NCI-H1092 (cell line): ENCODE results near the gene B4GALNT3.

Source experiments
- DNase-seq: peaks from one replicate; lab custom pipeline; 2025; lab: John Stamatoyannopoulos, UW

The B4GALNT3 gene

DNA sequence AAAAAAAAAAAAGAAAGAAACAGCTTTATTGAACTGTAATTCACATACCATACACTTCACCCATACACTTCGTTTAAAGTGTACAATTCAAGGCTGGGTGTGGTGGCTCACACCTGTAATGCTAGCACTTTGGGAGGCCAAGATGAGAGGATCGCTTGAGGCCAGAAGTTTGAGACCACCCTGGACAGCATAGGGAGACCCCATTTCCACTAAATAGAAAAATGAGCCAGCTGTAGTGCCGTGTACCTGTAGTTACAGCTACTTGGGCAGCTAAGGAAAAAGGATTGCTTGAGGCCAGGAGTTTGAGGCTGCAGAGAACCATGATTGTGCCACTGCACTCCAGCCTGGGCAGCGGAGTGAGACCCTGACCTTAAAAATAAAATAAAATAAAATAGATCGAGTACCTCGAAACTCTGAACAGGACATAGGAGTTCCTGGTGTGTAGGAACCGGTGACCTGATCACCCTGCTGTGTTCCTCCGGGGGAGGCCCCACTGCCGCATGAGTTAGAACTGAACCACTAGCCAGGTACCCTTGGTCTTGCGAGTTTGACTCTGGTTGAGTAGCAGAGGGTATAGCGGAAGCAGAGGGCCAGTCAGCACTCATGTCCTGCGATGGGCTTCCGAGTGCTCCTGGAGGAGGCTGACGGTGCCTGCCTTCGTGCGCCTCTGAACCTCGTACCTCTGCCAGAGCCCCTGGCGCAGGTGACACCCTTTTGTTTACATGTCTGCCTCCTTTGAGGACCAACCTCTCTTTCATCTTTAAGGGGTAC, 80.0 kb downstream of the B4GALNT3 start:
- no peak for DNase-seq

DNA sequence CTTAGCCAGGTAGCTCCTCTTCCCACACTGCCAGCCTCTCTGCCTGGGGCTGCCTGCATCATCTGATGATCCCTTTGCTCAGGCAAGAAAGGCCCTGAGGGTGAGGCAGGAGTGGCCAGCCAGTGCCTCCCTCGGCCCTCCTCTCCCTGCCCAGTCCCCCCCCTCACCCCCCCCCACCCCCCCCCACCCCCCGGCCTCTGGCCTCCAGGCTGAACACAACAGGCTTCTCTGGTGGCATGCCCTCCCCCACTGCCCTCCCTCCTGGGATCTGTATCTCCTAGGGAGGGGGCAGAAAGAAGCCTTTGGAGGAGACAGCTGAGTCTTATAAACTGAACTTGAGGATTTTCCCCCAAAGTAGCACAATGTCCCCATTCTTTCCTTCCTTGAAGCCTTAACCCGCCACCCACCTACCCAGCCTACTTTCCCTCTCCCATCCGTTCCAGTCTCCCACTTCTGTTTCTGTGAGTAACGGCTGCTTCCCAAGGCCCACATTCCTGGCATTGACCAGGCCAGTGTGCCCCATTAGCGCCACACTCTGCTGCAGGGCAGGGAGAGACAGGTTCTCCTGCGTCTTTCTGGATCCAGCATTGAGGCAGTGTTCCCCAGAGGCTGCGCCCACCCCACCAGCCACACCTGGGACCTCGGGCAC, 82.1 kb downstream of the B4GALNT3 start:
- DNase-seq, result no peak

DNA sequence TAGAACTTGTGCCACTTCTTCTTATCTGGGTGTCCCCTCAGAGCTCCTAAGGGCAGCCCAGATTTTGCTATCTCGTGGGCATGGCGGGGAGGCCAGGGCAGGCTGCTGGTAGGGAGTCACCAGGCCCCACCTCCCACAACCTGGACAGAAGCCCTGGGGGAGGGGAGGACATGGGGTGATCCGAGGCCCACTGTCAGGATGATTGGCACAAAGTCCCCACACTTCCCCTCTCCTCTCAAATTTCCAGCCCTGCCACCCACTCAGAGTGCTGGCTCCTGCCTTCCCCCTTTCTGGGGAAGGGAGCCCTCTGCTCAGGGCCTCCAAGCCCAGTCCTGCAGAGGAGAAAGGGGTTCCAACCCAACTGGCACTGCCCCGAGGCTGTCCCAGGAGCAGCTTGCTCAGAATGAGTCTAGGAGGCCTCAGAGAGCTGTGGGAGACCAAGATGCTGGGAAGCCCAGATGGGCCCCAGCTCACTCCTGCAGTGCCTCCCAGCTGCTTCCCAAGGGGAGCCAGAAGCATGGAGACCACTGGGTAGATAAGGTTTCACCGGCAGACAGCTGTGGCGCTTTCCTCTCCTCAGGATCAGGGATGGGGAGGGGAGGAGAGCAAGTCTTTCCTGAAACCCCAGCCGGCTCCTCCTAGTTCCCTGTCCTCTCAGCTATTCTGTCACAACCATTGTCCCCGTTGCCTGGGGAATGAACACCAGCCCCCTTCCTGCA, 82.8 kb downstream of the B4GALNT3 start:
- no peak for DNase-seq

DNA sequence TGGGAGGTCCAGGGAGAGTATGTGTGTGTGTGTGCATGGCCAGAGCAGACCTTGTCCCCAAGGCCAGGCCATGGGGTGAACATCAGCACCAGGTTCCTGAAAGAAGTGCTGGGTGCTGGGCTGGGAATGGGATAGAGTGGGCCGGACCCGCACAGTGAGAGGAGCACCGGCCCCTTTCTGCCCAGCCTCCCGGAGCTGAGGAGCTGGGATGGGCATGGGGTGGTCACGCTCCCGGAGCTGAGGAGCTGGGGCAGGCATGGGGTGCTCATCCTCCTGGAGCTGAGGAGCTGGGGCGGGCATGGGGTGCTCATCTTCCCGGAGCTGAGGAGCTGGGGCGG, 83.3 kb downstream of the B4GALNT3 start:
- DNase-seq, result no peak

DNA sequence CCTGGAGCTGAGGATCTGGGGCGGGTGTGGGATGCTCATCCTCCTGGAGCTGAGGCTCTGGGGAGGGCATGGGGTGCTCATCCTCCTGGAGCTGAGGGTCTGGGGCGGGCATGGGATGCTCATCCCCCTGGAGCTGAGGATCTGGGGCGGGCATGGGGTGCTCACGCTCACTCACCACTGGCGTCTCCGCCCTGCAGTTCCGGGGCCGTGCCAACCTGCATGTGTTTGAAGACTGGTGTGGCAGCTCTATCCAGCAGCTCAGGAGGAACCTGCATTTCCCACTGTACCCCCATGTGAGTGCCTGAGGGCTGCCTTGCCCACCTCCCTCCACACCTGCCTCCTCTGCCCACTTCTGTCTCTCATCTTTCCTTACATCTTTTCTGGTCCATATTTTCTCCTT, 84.4 kb downstream of the B4GALNT3 start:
- no peak for DNase-seq

DNA sequence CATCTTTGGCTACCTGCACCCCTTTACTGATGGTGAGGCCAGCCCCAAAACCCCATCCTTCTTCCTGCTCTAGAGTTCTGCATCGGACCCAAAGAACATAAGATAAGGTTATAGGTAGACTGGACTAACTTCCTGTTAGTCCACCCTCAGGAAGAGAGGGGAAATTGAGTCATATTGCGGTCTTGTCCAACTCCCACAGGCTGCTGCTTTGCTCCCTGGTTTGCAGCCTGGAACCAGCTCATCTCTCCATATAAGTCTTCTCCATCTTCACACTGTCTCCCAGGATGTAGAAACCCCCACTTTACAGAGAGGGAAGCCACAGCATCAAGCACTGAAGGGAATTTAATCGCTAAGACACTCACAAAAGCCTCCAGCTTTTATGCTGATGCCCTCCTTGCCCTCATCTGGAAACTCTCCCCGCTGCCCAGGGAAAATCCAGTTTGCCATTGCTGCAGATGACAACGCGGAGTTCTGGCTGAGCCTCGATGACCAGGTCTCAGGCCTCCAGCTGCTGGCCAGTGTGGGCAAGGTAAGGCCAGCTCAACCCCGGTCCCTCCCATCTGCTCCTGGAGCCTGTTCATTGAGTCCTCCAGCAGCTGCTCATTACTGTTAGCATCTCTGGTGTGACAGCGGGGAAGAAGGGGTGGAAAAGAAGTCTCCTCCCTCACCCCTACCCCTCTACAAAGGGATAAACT, 85.3 kb downstream of the B4GALNT3 start:
- DNase-seq, result no peak

DNA sequence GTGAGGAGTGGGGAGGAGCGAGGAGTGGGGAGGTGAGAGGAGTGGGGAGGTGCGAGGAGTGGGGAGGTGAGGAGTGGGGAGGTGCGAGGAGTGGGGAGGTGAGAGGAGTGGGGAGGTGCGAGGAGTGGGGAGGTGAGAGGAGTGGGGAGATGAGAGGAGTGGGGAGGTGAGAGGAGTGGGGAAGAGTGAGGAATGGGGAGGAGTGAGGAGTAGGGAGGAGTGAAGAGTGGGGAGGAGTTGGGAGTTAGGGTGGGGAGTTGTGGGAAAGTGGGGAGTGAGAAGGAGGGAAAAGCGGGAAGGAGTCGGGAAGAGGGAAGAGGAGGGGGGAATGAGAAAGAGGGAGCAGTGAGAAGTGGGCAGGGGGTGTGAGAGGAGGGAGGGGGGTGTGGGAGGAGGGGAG, 86.1 kb downstream of the B4GALNT3 start:
- DNase-seq, result no peak

DNA sequence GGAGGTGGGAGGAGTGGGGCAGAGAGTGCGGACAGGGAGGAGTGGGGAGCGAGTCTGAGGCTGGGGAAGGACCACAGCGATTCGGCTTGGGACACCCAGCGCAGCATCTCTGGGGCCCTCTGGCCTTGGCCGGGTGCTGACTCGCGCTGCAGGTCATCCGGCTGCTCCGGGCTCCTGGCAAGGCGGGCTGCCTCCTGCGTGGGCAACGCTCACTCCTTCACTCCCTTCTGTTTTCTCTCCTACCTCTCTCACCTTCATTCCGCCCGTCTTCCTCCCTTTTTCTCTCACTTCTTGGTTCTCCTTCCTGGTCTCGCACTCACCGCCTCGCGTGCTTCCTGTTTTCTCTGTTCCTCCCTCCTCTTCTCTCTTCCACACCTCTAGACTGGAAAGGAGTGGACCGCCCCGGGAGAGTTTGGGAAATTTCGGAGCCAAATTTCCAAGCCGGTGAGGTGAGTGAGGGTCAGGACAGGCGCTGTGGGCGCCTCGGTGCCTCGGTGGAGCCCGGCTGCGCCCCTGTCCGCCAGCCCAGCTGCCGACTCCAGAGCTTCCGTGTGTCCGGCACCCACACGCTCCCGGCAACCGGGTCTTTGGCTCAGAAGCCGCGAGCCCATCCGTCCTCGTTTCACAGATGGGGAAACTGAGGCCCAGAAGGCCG, 86.7 kb downstream of the B4GALNT3 start:
- DNase-seq, result no peak

DNA sequence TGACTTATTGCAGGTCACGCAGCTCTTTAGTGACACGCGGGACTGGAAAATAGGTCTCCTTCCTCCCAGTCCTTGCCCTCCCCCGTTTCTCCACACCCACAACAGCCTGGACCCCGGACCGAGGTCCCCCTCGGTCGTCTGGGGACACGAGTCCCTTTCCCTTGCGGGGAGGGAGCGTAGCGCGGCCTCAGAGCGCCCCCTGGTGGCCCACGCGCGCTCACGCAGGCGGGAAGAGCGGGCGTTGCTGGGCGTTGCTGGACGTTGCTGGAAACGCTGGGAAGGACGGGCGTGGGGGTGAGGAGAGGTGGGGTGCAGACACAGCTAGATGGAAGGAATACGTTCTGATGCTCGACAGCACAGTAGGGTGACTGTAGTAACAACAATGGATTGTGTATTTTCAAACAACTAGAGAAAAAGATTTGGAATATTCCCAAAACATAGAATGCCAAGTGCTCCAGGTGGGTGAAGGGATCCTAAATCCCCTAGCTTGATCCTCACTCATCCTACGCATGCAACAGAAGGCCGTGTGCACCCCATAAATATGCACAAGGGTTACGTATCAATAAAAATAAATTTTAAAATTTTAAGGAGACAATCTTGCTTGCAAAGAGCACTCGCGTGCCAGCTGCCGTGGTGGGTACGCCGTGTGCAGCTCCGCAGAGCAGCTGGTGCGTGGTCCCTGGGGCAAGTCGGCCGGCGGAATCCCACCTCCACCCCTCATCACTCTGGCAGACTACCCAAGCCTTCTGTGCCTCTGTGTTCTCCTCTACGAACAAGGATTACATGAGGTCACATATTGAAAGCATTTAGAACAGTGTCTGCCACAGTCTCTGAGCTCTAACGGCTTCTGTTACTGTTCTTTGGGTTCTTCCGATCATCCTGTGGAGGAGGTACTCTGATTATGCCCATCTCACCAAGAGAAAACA, 87.4 kb downstream of the B4GALNT3 start:
- DNase-seq, result peak; percentile 47

DNA sequence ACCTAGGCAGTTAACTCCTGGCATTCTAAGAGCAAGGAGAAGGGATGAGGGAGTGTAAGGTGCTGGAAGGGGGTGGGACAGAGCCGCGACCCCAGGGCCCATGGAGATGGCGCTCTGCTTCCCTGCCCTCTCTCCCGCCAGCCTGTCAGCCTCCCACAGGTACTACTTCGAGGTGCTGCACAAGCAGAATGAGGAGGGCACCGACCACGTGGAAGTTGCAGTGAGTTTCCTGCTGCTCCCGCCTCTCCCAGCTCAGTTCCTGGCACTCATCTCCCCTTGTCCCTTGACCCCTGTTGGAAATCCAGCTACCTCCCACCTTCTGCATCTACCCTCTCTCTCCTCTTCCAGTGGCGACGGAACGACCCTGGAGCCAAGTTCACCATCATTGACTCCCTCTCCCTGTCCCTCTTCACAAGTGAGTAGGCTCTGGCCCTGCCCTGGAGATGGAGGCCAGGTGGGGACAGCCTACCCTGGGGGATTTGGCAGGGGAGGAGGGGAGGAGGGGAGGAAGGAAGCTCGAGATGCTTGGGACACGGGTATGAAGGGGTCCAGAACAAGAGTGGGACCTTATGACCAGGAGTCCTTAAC, 88.2 kb downstream of the B4GALNT3 start:
- DNase-seq, result no peak

DNA sequence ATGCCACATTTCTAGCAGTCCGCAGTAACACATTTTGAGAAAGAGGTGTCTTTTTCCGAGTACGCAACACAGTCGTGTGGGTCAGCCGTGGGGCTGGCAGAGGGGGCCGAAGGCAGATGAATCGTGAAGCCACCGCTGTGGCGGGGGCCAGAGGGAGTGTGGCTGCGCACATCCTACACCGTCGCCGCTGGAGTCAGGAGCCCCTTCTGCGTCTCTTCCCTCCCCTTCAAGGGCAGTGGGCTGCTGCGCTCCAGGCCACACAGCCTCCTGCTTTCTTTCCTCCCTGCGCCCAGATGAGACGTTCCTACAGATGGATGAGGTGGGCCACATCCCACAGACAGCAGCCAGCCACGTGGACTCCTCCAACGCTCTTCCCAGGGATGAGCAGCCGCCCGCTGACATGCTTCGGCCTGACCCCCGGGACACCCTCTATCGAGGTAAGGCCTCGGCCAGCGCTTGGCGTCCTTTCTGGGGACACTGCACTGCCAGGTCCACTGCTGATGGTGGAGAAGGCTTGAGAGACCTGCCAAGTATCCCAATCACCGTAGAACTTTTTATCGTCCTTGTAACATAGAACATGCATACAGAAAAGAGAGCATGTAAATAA, 89.8 kb downstream of the B4GALNT3 start:
- no peak for DNase-seq

DNA sequence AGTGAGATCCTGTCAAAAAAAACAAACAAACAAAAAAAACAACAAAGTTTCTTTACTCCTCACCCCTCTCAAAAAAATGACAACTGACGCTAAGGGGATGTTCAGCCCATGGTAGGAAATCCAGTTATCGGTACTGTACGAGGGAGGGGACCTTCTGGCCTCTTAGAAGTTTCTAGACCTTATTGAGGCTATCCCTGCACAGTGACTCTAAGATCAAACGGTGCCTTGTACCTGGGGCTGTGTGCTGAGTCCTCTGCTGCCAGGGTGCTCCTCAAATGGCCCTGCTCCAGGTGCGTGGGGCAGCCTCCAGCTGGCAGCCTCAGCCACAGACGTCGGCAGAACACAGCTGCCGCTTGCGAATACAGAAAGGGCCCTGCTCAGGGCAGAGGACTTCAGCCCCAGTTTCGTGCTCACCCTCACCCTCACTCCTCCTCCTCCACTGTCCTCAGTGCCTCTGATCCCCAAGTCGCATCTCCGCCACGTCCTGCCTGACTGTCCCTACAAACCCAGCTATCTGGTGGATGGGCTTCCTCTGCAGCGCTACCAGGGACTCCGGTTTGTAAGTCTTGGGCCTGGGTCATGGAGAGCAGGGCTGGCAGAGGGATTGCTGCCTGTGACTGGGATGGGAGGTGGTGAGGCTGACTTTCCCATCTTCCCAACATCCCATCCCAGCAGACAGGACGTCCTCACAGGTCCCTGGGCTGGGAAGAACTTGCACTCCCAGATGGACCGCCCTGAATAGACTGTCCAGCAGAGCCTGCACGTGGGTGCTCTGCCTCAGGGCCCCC, 90.9 kb downstream of the B4GALNT3 start:
- DNase-seq, result no peak

DNA sequence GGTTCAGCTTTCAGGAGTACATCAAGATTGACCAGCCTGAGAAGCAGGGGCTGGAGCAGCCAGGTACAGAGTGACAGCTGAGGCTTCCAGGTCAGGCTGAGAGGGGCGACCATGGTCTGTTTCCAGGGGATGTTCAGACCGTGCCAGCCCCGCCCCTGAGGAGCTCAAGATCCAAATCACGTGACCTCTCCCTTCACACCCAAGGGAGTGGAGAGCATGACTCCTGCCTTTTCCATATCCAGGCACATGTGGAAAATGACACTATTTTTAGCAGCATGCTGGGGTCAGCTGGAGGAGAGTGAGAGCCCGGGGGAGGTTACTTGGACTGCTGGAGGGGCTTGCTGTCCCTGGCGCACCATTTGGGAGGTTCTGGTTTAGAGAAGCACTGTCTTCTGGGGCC, 92.7 kb downstream of the B4GALNT3 start:
- DNase-seq, result no peak

DNA sequence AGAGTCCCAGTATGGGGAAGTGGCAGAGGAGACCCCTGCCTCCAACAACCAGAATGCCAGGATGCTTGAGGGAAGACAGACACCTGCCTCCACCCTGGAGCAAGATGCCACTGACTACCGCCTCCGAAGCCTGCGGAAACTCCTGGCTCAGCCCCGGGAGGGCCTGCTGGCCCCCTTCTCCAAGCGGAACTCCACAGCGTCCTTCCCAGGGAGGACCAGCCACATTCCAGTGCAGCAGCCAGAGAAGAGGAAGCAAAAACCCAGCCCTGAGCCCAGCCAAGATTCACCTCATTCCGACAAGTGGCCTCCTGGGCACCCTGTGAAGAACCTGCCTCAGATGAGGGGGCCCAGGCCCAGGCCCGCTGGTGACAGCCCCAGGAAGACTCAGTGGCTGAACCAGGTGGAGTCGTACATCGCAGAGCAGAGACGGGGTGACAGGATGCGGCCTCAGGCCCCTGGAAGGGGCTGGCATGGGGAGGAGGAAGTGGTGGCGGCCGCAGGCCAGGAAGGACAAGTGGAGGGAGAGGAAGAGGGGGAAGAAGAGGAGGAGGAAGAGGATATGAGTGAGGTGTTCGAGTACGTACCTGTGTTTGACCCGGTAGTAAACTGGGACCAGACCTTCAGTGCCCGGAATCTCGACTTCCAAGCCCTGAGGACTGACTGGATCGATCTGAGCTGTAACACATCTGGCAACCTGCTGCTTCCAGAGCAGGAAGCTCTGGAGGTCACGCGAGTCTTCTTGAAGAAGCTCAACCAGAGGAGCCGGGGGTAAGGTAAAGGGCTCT, 93.7 kb downstream of the B4GALNT3 start:
- DNase-seq, result no peak

DNA sequence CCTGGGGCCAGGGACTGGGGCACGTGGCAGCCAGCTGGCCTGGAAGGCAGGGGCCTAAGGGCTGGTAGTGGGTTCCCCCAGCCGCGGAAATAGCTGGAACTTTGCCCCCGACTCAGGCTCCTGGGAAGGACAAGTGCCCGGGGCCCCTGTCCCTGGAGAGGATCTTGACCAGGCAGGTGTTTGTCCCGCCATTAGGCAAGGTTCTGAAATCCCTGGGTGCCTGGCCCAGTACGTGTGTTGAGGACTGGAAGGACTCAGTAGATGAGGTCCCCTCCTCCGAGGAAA, 94.2 kb downstream of the B4GALNT3 start:
- DNase-seq, result no peak

DNA sequence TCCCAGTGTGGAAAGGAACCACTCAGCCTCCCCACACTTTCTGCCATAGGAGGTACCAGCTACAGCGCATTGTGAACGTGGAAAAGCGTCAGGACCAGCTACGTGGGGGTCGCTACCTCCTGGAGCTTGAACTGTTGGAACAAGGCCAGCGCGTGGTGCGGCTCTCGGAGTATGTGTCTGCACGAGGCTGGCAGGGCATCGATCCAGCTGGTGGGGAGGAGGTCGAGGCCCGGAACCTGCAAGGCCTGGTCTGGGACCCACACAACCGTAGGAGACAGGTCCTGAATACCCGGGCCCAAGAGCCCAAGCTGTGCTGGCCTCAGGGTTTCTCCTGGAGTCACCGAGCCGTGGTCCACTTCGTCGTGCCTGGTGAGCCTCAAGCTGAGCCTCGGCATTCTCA, 96.8 kb downstream of the B4GALNT3 start:
- no peak for DNase-seq

DNA sequence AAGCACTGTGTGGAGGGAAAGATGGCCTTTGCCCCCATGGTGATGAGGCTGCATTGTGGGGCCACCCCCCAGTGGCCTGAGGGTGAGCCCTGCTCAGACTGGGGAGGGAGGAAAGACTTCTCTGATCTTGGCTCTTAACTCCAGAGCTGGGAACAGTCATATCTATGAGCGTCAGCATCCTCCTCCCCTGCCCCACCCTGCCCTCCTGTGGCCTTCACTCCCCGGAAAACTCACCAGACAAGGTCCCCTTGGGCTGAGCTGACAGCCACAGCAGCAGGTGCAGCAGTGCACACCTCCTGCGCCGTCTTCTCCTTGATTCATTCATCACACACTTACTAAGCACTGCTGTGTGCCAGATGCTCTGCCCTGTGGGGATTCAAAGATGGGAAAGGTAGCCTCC, 98.8 kb downstream of the B4GALNT3 start:
- no peak for DNase-seq

DNA sequence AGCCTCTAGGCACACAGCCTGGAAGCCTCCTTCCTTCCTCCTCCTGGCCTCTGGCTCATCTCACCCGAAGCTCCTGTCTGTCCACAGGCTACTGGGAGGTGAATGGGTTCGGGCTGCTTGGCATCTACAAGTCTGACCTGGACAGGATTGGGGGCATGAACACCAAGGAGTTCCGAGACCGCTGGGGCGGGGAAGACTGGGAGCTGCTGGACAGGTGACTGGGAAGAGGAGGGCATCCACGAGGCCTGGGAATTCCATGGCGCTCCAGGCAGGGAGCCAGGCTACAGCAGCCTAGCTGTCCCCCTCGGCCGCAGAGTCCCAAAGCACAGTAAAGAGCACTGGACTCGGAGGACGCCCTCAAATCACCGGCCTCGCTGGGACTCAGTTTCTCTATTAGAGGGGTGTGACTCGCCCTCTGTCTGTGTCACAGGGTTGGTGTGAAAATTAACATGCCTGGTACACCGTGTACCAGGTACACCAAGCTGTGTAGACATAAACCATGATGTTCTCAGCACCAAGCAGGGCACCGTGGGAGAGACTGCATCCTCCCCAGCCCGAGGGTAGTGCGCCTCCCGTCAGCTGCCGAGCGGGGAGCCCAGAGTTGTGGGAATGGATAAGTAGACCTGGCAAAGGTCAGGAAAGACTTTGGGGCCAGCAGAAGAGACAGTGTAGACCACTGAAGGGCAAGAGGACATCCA, 99.6 kb downstream of the B4GALNT3 start:
- no peak for DNase-seq
